HG02798 (cell line): ENCODE data around the gene RHBDF2.
A peak's percentile ranks its signal among the peaks of the same experiment; 100 is the strongest.
"Not testable (repeated sequence)": the region's sequence is repeated elsewhere in the genome, so short reads cannot be mapped to it uniquely, and the experiment has no call there.

Experiments used
- ATAC-seq: cut with Tn5 transposase; IDR thresholded peaks from one replicate; pipeline ENCODE4 v1.9.1; 2021; ENCODE audit warnings: mild to moderate bottlenecking; ENCODE audit not compliant: unreplicated experiment, poor library complexity

Gene RHBDF2

DNA sequence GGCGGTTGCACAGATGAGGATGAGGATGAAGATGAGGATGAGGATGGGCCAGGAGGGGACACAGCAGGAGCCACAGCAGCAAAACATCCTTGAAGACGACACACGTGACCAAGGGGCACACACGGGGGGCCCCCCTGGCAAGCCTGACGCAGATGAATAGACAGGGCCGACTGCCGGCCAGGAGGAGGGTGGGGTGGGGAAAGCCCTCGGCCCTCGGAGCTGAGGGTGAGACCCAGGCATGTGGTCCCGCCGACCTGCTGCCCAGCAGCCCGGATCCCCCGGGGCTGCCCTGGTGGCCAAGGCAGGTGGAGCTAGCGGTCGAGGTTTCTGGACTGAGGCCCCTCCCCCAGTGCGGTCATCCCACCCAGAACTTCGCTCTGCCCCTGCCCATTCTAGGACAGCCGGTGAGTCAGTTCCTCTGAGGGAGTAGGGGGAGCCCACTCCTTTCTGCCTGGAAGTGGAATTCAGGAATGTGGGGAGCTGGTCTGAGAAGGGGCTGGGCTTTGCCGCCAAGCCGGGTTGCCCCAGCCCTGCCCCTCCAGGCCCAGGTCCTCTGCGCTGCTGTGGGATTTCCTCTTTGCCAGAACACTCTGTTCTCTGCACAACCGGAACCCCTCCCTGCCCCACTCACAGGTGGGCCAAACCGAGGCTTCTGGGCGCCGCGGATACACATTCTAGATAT, 26.3 kb upstream of the RHBDF2 start:
- ATAC-seq, result peak; percentile 47

DNA sequence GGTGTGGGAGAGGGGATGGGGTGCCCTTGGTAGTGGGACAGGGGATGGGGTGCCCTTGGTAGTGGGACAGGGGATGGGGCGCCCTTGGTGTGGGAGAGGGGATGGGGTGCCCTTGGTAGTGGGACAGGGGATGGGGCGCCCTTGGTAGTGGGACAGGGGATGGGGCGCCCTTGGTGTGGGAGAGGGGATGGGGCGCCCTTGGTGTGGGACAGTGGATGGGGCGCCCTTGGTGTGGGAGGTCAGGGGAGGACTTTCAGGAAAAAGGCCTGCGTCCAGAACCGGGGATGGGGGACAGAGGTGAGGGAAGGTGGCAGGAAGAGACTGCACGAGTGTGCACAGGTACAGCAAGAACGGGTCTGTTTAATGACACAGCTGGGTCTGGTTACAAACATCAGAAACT, 25.8 kb upstream of the RHBDF2 start:
- not testable (repeated sequence) for ATAC-seq

DNA sequence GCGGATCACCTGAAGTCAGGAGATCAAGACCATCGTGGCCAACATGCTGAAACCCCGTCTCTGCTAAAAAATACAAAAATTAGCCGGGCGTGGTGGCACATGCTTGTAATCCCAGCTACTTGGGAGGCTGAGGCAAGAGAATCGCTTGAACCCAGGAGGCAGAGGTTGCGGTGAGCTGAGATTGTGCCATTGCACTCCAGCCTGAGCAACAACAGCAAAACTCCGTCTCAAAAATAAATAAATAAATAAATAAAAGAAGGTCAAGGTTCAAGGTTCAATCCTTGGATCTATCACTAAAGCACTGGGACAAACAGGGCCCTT, 24.2 kb upstream of the RHBDF2 start:
- ATAC-seq, result not testable (repeated sequence)

DNA sequence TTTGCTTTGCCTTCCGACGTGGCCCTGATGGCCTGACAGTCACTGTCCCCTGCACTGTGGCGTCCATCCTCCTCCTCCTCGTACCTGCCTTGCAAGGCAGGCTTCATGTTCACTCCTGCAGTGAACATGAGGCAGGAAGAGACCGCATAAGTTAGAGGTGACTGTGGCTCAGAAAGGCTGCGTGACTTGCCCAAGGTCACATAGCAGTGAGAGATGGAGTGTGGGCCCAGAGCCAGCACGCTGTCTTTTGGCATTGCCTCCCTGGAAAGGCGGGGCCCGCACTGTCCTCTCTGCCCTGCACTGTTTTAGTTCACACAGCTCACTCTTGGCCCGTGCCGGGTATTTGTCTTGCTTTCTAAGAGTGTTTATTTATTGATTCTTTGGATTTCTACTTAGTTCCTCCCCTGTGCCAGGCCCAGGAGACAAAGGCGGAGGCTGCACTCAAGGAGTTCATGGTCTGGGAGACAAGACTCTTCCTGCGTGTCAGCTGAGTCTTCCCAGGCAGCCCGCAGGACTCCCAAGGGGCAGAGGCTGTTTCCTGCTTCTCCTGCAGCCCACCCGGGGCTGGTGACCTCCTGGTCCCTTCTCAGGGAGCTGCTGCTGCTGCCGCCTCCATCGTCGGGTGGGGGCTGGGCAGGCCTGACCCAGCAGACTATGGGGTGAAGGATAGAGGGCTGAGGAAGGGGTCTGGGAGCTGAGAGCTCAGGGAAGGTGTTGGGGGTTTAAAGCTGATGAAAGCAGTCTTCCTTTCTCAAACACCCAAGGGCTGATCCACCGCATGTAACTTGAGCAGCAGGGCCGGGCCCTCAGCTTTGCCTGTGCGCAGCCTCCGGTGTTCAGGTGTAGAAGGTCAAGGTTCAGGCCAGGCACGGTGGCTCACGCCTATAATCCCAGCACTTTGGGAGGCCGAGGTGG, 23.6 kb upstream of the RHBDF2 start:
- ATAC-seq, result no peak

DNA sequence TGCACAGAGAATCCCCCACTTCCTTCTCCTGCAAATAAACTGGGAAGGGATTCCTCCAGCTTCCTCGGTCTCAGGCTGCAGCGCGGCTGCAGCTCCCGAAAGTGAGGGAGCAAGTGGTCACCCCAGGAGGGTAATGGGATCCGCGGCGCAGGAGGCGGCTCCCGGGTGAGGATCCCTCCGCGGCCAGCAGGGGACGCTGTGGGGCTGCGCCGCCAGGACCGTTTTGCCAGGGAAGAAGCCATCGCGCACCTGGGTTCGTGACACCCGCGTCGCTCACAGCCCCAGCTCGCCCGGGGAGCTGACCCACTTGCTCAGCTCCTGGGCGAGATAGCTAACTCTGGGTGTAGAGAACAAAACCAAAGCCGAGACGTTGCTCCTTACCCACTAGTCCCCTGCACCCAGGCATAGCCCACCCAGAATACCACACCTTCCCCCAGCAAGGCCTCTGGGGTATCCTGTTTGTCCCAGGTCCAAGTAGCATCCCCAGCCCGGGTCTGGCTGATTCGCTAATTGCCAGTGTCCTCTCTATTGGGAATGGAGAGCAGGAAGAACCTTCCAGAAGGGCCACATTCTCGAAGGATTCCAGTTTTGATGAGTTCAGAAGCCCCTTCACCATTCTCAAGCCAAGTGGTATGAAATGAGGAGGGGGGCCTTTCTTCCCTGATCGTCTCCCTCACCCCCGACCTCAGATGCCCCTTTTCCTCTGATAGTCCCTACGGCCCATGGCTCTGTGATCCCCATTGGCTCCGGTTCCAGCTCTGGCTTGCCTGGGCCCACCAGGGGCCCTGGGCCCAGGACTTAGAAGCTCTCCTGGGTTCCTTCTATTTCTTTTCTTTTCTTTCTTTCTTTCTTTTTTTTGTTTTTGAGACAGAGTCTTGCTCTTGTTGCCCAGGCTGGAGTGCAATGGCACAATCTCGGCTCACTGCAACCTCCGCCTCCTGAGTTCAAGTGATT, 22.1 kb upstream of the RHBDF2 start:
- peak; percentile 50 for ATAC-seq

DNA sequence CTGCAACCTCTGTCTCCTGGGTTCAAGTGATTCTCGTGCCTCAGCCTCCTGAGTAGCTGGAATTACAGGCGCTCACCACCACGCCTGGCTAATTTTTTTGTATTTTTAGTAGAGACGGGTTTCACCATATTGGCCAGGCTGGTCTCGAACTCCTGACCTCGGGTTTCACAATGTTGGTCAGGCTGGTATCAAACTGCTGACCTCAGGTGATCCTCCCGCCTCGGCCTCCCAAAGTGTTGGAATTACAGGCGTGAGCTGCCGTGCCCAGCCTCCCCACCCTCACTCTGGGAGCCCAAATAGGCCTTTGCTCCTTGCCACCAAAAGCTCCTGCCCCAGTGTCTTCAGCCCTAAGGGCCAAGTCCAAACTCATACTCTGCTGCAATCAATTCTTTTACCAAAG, 20.5 kb upstream of the RHBDF2 start:
- ATAC-seq, result not testable (repeated sequence)

DNA sequence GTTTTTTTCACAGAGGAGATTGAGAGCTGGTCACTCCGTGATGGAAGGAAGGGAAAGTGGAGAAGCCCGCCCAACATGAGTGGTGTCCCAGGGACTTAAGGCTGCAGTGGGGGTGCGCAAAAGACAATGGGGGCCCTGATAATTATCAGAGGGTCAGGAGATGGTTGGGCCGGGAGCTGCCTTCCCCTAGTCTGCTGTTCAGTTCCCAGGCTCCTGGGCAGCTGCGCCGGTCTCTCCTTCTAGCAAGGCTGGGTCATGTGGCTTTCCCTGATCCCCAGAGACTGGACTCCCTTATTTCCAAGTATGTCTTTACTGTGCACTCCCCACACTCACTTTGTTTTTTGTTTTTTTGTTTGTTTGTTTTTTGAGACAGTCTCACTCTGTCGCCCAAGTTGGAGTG, 20.0 kb upstream of the RHBDF2 start:
- ATAC-seq, result no peak

DNA sequence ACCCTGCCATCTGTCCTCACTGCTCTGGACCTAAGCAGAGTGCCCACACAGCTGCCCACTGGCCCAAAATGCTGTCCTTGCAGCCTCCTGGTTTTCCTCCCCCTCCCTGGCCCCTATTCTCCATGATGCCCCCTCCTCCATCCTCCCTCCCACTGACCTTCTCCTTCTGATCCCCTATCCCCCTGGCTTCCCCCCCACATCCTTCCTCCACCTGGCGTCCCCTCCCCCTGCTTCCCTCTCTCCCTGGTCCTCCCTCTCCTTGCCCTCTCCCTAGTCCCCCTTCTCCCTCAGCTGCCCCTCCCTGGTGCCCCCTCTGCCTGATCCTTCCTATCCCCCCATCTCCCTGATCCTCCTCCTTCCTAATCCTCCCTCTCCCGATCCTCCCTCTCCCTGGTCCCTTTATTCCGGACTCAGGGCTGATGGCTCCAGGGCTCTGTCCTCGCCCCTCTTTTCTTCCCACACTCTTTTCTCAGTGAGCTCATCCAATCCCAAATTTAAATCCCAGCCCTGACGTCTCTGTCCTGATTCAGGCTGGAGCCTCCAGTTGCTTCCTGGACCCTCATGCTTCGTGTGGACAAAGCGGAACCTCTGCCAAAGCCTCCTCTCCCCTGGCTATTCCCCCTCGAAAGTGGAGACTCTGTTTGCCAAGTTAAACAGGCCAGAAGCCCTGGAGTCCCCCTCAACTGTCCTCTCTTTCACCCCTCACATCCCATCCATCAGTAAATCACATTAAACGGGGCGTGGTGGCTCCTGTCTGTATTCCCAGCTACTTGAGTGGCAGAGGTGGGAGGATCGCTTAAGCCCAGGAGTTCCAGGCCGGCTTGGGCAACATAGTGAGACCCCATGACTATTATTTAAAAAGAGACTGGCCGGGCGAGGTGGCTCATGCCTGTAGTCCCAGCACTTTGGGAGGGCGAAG, 18.1 kb upstream of the RHBDF2 start:
- no peak for ATAC-seq

DNA sequence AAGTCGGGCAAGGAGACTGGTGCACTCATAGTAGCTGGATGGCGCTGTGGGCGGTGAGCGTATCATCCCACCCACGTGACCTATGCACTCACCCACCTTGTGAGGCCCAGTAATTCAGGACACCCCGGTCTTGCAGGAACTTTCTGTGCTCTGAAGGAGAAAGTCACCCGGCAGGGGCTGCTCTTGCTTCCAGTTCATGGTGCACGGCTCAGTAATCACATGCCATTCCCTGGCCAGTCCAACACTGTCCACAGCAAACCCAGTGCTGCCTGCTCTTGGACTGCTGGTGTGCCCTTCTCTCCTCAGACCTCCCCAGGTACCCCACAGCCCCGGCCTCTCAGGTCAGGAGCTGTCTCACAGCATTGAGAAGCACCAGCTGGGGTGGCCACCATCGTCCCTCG, 16.4 kb upstream of the RHBDF2 start:
- no peak for ATAC-seq

DNA sequence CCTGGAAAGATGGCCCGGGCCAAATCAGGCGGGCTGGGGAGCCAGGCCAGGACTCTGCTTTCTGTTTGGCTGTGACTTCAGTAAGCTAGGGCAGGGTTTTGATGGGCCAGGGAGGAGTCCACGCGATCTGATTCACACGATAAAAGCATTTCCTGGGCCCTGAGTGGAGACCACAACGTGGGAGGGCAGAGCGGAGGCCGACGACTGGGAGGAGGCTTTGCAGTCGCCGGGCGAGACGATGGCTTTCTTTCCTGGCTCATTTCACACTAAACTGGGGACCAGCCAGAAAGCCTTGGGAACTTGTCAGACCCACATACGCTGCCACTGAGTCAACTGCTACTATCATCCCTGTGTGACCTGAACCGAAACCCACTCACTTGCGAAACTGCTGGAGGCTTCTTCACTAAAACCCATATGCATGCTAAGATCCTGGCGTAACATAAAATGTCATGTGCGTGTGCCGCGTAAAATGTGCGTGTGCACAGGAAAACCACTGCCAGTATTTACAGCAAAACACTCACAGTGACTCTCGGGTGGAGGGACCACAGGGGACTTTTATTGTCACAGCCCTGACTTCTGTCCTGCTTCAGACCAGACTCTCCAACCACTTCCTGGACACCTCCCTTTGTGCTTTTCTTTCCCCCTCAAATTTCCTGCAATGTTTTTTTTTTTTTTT, 14.2 kb upstream of the RHBDF2 start:
- peak; percentile 54 for ATAC-seq

DNA sequence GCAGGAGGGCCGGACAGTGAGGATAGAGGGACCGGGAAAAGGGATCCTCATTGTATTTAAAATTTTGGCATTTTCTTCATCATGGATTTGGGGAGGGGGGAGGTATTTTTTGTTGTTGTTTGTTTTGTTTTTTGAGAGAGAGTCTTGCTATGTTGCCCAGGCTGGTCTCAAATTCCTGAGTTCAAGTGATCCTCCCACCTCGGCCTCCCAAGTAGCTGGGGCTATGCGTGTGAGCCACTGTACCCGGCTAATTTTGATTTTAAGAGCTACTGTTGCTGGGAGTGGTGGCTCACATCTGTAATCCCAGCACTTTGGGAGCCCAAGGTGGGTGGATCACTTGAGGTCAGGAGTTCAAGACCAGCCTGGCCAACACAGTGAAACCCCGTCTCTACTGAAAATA, 13.1 kb upstream of the RHBDF2 start:
- not testable (repeated sequence) for ATAC-seq

DNA sequence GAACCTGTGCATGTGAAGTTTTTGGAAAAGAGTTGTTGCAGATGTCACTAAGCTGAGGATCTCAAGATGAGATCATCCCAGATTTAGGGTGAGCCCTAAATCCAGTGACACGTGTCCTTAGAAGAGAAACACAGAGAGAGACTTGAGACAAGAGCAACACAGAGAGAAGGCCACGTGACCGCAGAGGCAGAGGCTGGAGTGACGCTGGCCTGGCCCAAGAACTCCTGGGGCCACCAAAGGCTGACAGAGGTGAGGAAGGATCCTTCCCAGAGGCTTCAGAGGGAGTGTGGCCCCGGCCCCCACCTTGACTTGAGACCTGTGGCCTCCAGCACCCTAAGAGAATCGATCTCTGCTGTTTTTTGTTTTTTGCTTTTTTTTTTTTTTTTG, 12.1 kb upstream of the RHBDF2 start:
- ATAC-seq, result no peak

DNA sequence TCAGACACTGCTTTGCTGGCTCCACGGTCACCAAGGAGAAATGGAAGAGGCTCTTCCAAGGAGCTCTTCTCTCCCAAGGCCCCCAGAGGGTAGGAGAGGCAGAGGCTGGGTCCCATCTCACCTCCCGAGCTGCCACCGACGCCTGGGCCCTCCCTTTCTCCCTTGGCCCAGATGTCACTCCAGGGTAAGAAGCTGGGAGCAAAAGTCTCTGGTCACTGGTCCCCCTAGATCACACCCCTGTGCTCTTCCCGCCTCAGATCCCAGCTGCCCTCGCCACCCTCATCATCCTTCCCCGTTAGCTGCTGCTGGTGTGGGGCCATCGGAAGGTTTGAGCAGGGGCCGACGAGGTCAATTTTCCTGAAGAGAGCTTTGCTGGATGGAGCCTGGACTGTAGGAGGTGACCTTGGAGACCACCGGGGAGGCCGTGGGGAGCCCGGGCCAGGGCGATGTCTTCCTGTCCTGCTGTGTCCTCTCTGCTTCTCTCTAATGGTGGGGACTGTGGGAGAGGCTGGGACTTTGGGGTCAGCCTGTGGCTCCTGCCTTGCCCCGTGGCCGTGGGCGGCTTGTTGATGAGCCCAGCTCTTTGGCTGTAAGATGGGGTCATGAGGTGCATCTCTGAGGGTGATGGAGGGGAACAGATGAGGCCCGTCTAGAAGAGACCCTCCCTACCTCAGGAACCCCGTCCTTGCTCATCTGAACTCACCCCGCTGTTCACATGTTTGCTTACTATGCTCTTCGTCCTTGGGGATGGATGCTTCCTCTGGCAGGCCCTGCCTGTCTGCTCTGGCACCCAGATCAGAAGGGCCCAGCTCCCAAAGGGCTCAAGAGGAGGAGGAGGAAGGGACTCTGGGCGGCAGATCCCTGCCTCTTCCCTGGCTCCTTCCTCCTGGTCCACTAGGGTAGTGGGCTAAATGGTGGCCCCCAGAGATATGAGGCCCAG, 11.4 kb upstream of the RHBDF2 start:
- ATAC-seq, result no peak

DNA sequence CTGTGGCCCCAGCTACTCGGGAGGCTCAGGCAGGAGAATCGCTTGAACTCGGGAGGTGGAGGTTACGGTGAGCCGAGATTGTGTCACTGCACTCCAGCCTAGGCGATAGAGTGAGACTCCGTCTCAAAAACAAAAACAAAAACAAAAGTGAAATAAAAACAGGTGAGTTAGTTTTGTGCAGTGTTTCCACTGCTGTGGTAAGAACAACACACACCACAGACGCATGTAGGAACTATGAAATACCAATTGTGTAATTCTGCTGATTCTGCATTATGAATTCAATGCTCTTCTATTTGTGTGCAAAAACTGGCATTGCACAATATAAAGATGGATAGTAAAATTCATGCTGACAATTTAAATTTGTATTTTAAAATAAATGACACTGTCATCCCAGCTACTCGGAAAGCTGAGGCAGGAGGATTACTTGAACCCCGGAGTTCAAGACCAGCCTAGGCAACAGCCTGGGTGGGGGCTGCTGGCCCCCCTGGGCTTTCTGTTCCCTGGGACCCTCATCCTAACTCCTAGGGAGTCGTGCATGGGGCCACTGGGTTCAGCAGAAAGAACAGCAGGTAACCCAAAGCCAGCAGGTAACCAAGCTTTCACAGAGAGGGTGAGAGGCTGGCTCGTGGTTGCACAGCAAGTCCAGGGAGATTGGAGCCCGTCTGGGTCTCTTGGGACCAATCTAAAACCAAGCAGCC, 10.6 kb upstream of the RHBDF2 start:
- ATAC-seq, result no peak

DNA sequence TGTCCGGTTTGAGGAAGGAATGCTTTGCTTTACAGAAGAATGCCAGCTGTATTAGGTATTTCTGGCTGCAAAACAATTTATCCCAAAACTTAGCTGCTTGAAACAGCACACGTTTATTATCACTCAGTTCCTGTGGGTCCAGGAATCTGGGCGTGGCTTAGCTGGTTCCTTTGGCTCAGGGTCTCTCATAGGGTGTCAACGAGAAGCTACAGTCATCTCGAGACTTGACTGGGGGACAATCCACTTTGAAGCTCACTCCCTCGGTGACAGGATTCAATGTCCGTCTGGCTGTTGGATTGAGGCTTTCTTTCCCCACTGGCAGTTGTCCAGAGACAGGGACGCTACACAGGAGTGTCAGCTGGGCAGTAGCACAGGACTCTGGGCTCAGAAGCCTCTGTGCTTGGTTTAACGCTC, 9.6 kb upstream of the RHBDF2 start:
- no peak for ATAC-seq

DNA sequence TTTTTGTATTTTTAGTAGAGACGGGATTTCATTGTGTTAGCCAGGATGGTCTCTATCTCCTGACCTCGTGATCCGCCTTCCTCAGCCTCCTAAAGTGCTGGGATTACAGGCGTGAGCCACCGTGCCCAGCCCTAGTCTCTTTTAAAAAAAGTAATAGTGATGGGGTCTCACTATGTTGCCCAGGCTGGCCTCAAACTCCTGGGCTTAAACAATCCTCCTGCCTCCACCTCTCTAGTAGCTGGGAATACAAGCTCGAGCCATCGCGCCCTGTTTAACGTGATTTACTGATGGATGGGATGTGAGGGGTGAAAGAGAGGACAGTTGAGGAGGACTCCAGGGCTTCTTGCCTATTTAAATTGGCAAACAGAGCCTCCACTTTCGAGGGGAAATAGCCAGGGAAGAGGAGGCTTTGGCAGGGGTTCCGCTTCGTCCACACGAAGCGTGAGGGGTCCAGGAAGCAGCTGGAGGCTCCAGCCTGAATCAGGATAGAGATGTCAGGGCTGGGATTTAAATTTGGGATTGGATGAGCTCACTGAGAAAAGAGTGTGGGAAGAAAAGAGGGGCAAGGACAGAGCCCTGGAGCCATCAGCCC, 7.3 kb upstream of the RHBDF2 start:
- ATAC-seq, result not testable (repeated sequence)
